Measurements from ENCODE around the gene COX6B1. TPM values are rescaled to one million over a fixed set of nuclear protein-coding genes. Genes with fewer than 3 reads are reported as not detected.
A peak's percentile ranks its signal among the peaks of the same experiment; 100 is the strongest.

Gene COX6B1
- total RNA-seq, 1 experiment from 2014 or later, result 835 TPM

- no TSS peak for BruUV-seq (replicated peaks)
- CTCF ChIA-PET, result interaction anchor here (0.7 kb wide), 1 partner anchor 85 kb away, joined by 7 read pairs; no protein-coding TSS in a partner anchor
- TF ChIP-seq REST (IDR thresholded peaks at IDR 0.05; ENCODE audit: insufficient read depth in 1 of 2, low read depth in 2 of 2, low read length in 1 of 2) (no peak), TCF7L2 (IDR thresholded peaks at IDR 0.05; ENCODE audit: low read depth, low read length) (no peak), POLR2AphosphoS5 (IDR thresholded peaks at IDR 0.05; ENCODE audit: low read depth, low read length) (no peak), CTCF (IDR thresholded peaks at IDR 0.05) (no peak), SIN3A (IDR thresholded peaks at IDR 0.05; ENCODE audit: borderline replicate concordance, insufficient read depth, low read depth, low read length) (no peak)
Measured at GRCh38 chr19:35642798-35643254, 5.3 kb upstream of the COX6B1 start.

GRCh38 chr19:35643255-35644205, 4.6 kb upstream of the COX6B1 start:
- POLR2A ChIA-PET, result interaction anchor here (0.6 kb wide), 2 partner anchors 38 to 1101 kb away, joined by 5 to 6 read pairs; no protein-coding TSS in a partner anchor
- CTCF ChIA-PET, result interaction anchor here (1.7 kb wide), 1 partner anchor 86 kb away, joined by 4 read pairs; no protein-coding TSS in a partner anchor
- DNase-seq (ENCODE audit: low read depth, low spot score) (peak; percentile 51), ATAC-seq (peak; percentile 78)
- in situ Hi-C loops (cut with HindIII; ENCODE audit: low pct_unique_long_range_greater_than_20kb, low sequenced_read_pairs) (no loop called here), intact Hi-C loops (cut with micrococcal nuclease; ENCODE audit: unreplicated experiment) (no loop called here)
- peak in 1 of 2 experiments; percentile 56; a peak in 1 of 4 replicates for TF ChIP-seq REST (IDR thresholded peaks at IDR 0.05; ENCODE audit: insufficient read depth in 1 of 2, low read depth in 2 of 2, low read length in 1 of 2)
- no peak for TF ChIP-seq CTCF (IDR thresholded peaks at IDR 0.05)
- peak; percentile 85 for TF ChIP-seq TCF7L2 (IDR thresholded peaks at IDR 0.05; ENCODE audit: low read depth, low read length)
- peak; percentile 86 for TF ChIP-seq POLR2AphosphoS5 (IDR thresholded peaks at IDR 0.05; ENCODE audit: low read depth, low read length)
- peak; percentile 87; the same call in 1 of the 2 replicates for TF ChIP-seq SIN3A (IDR thresholded peaks at IDR 0.05; ENCODE audit: borderline replicate concordance, insufficient read depth, low read depth, low read length)
- BruUV-seq (replicated peaks), result no TSS peak
- no peaks in the 10 kb centered on the region for H3K9me3 ChIP-seq (ENCODE audit: control insufficient read depth, insufficient read depth, low read depth, low read length)
- no peaks in the 10 kb centered on the region for H3K27me3 ChIP-seq (ENCODE audit: control insufficient read depth, insufficient read depth, low read length)
- H3K4me1 ChIP-seq (ENCODE audit: control insufficient read depth, insufficient read depth, low read length), result peaks cover 18% of the 10 kb centered on the region
- H3K27ac ChIP-seq (ENCODE audit: low read length), result peak overlapping the region; percentile 87
- H3K36me3 ChIP-seq (ENCODE audit: control insufficient read depth, insufficient read depth, low read length), result peaks cover 2% of the 10 kb centered on the region; the same call in 1 of the 2 replicates
- H3K4me3 ChIP-seq (ENCODE audit: low read depth in 2 of 2, low read length in 2 of 2), result peak overlapping the region; percentile 69 to 79

More at GRCh38 chr19:35642798-35643254, 5.3 kb upstream of the COX6B1 start:
- Histone ChIP-seq H3K27ac (ENCODE audit: low read length) (peak overlapping the region; percentile 87), H3K4me3 (ENCODE audit: low read depth in 2 of 2, low read length in 2 of 2) (peak overlapping the region; percentile 69 to 79), H3K9me3 (ENCODE audit: control insufficient read depth, insufficient read depth, low read depth, low read length) (no peaks in the 10 kb centered on the region), H3K4me1 (ENCODE audit: control insufficient read depth, insufficient read depth, low read length) (peaks cover 18% of the 10 kb centered on the region), H3K36me3 (ENCODE audit: control insufficient read depth, insufficient read depth, low read length) (no peaks in the 10 kb centered on the region), H3K27me3 (ENCODE audit: control insufficient read depth, insufficient read depth, low read length) (no peaks in the 10 kb centered on the region)
- DNase-seq (ENCODE audit: low read depth, low spot score), result no peak
- POLR2A ChIA-PET, result interaction anchor here (0.6 kb wide), 1 partner anchor 10 kb away, joined by 14 read pairs; no protein-coding TSS in a partner anchor
- intact Hi-C loops (cut with micrococcal nuclease; ENCODE audit: unreplicated experiment) (no loop called here), in situ Hi-C loops (cut with HindIII; ENCODE audit: low pct_unique_long_range_greater_than_20kb, low sequenced_read_pairs) (no loop called here)
- ATAC-seq, result no peak

Measured in Panc1 (cell line).